ENCODE results near the gene DRD2.
A peak's percentile ranks its signal among the peaks of the same experiment; 100 is the strongest.

Gene DRD2

DNA sequence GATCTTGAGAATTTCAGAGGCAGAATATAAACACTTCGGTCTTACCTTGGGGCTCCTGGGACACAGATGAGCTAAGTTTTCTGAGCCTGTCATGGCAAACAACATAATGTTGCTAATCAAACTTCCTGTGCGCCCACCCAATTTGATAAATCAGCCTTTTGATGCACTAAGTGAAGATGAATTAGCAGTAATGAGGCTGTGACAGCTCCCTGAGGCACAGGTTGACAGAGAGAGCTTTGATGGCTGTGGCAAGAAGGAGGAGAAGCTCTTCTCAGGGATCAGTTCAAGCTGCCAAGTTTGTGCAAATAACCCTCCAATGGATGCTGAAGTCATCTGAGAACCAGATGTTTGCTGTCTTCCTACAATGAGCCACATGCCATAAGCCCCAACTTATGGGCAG, 34.4 kb downstream of the DRD2 start:
- DNase-seq = no peak

DNA sequence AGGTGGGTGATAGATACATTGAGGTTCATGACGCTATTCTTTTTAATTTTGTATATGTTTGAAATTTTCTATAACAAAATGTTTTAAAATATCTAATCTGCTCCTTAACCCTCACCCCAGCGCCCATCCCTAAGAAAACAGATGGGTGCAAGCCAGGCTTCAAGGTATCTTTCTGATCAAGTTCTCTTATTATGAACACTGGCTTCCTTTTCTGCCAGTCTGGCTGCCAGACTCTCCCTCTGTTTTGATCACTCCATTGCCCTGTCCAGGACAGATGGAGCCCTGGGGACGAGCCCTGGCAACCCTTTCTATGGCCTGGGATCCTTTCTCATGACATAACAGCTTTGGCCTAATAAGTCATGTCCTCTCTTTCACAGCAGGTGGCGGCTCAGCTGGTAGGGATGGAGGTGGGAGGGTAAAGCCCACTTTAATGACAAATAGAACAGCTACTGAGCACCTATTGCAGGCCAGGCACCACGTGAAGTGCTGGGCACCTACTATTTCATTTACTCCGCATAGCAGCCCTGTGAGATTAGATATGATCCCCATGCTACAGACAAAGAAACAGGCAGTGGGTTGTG, 38.4 kb downstream of the DRD2 start:
- DNase-seq = no peak

GRCh38 chr11:113435190-113435968, 39.8 kb downstream of the DRD2 start:
- no peak for DNase-seq

DNA sequence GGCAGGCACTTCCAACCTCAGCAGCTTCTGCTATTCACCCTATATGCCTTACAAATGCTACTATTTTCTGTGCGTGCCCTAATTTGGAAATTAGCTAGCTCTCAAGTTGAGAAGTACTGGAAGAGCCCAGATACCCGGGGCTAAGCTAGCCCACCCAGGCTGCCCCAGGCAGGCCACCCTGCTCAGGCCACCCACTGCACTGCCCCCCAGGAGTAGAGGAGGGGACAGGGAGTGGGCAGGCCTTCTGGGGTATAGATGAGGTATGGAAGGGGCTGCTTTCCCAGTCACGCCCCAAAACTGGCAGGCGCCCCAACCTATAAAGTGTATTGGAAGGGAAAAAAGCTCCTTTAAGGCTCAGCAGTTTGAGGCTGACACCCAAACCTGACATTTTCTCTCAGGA, 43.5 kb downstream of the DRD2 start:
- no peak for DNase-seq

GRCh38 chr11:113426686-113427085, 48.5 kb downstream of the DRD2 start:
- peak; percentile 66 for DNase-seq

- no peak for DNase-seq
Measured at GRCh38 chr11:113420808-113421207, 54.4 kb downstream of the DRD2 start.

DNA sequence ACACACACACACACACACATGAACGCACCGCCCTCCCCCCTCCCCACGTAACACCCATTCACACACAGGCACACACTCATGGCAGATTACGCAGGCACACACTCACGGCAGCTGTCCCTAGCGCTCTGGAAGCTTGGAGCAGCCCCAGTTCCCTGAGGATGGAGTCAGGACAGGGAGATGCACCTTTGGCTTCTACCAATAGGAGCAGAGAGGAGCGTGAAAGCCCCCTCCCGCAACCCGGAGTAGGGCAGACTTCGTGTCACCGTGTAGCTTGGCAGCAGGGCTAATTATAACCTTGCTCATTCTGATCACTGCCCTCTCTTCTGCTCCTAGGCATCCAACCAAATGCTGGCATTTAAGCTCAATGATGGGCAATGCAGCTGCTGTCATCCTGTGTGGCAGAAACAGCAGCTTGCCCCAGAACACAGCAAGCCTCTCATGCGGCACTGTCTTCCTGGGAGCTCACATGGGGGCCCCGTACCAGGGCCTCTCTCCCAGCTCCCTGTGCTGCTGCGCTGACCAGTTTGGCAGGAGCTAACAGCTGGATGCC, 55.7 kb downstream of the DRD2 start:
- no peak for DNase-seq

- no peak for DNase-seq
Measured at GRCh38 chr11:113417428-113417827, 57.8 kb downstream of the DRD2 start.

DNA sequence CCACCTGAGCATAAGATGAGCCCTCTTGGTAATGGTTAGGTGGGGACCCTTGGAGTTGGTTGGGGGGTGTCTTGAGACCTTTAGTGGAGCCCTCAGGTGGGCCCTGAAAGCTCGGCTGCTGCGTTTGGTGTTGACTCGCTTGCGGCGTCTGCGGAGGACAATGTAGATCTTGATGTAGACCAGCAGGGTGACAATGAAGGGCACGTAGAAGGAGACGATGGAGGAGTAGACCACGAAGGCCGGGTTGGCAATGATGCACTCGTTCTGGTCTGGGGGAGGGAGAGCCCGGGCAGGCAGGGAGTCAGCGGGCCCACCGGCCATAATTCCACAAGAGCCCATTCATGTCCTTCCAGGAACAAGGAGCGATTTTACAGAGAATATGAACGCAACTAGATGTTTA, 59.9 kb downstream of the DRD2 start:
- no peak for DNase-seq

DNA sequence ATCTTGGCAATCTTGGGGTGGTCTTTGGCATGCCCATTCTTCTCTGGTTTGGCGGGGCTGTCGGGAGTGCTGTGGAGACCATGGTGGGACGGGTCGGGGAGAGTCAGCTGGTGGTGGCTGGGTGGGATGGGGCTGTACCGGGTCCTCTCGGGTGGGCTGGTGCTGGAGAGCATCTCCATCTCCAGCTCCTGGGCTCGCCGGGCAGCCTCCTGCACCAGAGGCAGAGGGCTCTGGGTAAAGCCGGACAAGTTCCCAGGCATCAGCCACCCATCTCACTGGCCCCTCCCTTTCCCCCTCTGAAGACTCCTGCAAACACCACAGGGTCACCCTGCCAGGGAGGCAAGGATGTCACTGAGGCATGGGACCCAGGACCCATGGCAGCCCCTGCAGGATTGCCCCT, 62.5 kb downstream of the DRD2 start:
- no peak for DNase-seq

DNA sequence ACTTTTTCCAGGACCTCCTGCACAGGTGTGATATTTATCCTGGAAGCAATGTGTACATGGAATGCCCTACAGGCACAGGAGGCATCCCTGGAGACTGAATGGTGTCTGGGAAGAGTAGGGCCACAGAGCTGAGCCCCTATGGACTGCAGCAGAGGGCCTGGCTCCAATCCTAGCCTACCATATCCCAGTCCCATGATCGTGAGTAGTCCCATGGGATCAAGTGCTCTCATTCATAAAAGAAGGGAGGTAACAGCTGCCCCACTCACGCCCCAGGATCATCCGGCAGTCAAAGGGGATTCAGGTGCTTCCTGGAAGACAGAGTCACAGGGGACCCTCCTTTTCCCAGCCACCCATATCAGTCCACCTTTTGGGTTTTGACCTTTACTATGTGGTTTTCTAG, 63.7 kb downstream of the DRD2 start:
- DNase-seq = no peak

DNA sequence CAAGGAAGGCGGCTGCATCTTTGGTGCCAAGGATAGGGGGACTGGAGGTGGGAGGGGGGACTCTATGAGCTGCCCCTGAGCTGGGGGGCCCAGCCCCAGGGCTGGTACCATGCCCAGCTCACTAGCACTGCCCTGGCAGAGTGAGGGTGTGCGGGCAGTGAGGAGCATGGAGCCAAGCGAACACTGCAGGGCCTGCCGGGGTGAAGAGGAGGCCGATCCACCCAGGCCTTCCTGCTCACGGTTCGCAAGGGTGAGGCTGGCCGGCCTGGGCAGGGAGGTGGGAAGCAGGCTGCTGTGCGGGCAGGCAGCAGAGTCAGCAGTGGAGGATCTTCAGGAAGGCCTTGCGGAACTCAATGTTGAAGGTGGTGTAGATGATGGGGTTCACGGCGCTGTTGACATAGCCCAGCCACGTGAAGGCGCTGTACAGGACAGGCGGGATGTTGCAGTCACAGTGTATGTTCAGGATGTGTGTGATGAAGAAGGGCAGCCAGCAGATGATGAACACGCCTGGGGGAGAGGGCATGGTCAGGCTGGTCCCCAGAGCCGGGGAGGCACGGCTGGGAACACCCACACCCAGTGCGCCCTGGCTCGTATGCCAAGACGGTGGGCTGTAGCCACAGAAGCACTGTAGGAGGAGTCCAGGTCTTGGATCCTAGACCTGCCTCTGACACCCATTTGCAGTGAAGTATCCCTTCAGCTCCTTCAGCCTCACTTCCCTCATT, 64.6 kb downstream of the DRD2 start:
- DNase-seq = no peak

DNA sequence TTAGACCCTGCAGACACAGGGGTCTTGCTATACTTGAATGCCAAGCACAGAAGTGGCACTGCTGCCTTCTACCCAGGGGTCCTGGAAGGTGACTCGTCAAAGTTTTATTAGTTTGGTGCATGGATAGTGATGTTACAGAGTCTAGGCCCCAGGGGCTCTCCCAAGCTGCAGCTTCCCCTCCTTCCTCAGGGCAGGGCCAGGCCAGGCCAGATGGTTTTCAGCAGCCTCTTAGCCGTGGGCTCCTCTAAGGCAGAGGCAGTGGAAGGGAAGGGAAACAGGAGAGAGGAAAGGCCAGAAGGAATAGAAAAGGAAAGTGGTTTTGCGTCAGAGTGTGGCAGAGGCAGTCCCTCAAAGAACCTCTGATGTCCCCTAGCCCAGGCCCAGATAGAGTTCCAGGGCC, 65.7 kb downstream of the DRD2 start:
- DNase-seq = no peak

DNA sequence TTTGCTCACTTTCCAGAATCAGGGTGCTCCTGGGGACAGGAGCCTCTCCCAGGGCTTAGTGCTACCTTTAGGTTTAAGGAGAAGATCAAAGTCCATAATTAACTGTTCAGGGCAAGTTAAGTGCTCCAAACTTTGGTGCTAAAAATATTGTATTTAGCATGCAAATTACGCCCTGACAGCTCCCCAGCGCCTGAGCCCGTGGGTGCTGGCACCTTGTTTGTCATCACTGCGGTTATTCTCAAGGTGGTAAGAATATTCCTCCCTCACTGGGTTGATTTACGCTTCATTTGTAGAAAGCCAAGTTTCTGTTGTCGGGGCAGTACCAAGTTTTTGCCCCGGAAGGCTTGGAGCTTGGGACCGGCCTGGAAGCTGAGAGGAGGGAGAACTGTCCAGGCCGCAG, 66.3 kb downstream of the DRD2 start:
- no peak for DNase-seq

DNA sequence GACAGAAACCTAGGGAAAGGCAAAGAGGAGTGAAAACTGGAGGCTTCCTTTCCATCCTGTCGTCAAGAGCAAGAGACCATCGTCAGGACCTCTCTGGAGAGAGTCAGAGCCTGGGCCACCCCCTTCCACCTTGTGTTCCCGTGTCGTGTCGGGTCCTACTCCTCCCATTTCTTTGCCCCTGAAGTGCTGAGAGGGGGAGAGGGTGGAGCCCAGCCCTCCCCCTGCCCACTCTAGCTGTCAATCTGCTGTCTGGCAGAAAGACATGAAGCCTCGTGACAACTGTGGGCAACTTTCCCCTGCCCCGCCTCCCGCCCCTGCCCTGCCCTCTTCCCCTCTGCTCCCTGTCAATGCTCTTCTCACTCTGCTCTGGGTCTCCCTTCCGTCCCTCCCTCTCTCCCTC, 67.0 kb downstream of the DRD2 start:
- no peak for DNase-seq

GRCh38 chr11:113407163-113407562, 68.0 kb downstream of the DRD2 start:
- no peak for DNase-seq

GRCh38 chr11:113405724-113406478, 69.3 kb downstream of the DRD2 start:
- DNase-seq = no peak

DNA sequence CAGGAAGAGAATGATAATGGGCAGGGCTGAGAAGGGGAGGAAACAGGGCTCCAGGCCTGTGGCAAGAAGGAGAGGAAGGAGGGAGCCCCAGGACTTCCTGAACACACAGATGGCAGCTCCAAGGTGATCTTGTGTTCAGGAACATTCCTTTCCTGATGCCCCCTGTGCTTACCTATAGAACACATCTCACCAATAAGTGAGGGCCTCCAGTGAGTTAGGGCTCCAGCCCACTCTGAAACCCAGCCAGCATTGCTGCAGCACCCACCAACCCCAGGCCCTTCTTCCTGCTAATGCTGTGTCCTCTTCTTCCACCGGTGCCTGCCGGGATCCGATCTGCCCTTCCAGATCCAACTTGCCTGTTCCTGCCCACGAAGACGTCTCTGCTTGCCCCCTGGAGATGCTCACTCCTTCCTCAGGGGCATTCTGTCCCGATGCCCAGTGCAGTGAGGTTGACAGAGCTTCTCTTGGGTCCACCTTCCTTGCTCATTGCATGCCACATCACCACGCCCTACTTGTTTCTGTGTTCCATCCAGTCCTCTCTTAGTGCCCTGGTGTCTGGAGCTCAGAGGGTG, 70.3 kb downstream of the DRD2 start:
- DNase-seq = no peak

DNA sequence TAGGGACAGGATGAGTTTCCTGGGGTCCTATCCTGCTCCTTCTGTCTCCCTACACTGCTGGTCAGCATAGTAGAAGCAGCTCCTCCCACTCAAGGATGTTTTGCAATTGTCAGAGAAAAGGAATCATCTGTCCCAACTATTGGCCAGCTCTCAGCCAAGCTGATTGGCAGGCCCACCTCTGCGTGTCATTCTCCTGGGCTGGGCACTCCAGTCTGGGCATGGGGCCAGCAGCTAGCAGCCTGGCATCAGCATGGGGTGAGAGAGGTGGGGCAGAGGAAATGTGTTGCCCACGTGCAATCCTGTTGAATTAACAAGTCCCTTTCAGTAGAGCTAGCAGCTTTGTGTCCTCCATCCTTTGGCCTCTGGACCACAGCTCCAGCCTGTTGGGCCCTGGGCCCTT, 73.5 kb downstream of the DRD2 start:
- peak; percentile 60 for DNase-seq

DNA sequence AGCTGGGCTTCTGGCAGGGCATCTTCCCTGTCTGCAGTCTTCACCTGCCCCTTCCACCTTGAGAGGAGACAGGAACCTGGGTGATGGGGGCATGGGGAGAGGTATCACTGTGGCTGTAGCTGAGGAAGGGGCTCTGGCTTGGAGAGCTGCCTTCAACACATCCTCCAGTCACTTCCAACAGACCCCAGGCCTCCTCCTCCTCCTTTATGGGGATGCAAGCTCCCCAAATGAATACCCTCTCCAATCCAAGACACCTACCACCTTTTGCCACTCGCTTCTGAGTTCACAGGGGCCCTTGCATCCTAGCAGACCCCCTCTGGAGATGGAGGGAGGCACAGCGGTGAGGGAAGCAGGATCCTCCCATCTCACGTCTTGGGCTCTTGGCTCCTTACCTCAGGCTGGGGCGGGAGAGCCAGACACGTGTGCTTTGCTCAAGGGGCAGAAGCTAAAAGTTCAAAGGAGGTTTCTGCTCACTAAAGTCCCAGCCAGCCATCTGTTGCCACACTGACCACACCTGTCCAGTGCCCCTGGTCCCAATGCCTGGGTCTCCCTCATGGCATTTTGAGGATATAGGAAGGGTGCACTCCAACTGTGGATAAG, 74.5 kb downstream of the DRD2 start:
- DNase-seq = no peak

DNA sequence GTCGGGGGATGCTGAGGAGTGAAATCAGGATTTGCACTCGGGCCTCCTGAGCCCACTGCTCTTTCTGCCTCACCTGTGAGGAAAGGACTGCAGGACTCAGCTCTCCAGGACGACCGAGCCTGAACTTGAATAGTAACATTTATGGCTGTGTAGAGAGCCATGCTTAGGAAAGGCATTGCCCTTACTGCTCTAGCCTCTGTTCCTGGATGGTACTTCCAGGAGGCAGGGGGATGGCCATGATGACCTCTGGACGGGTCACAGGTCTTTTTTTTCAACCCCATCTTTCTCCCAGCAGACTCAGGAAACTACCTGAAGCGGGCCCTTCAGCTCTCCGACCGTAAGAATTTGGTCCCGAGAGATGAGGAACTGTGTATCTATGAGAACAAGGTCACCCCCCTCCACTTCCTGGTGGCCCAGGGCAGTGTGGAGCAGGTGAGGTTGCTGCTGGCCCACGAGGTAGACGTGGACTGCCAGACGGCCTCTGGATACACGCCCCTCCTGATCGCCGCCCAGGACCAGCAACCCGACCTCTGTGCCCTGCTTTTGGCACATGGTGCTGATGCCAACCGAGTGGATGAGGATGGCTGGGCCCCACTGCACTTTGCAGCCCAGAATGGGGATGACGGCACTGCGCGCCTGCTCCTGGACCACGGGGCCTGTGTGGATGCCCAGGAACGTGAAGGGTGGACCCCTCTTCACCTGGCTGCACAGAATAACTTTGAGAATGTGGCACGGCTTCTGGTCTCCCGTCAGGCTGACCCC, 76.3 kb downstream of the DRD2 start:
- DNase-seq = no peak

GRCh38 chr11:113397821-113398220, 77.4 kb downstream of the DRD2 start:
- DNase-seq = no peak

Measured in NCI-H146 (cell line).